ENCODE results near the gene ZMYND12. TPM values are rescaled to one million over a fixed set of nuclear protein-coding genes. Genes with fewer than 3 reads are reported as not detected.

The ZMYND12 gene
- polyA plus RNA-seq, 4 donors: 1.0 to 5.1 (median 3.6) TPM

DNA sequence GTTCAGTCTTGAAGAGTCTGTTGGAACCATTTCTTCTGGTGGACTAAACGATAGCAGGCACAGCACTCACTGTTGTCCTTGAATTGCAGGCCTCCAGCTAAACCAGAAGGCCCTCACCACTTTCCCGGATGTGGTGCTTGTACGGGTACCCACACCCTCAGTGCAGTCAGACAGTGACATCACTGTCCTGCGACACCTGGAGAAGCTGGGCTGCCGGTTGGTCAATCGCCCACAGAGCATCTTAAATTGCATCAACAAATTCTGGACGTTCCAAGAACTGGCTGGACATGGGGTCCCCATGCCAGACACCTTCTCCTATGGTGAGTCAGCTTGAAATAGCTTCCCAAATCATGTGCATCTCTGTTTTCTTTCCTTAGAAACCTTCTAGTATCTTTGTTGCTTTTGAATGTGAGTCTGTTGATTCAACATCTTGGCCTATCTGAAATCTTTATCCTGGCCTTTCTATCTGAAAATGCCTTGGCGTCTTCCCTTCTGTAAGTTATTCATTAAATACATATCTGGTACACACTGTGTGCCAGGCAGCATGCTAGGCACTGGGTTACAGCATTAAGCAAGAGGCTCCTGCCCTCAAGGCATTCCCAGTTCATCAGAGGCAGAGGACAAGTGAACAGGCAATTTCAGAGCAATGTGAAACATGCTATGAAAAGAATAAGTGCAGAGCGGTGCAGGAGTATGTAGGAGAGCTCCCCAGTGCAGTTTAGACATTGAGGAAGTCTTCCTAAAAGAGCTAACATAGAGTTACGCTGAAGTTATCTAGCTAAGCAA is 56.3 kb downstream of the ZMYND12 start:
- DNase-seq (ENCODE audit: low read depth in 4 of 4, low spot score in 3 of 4): no peak

DNA sequence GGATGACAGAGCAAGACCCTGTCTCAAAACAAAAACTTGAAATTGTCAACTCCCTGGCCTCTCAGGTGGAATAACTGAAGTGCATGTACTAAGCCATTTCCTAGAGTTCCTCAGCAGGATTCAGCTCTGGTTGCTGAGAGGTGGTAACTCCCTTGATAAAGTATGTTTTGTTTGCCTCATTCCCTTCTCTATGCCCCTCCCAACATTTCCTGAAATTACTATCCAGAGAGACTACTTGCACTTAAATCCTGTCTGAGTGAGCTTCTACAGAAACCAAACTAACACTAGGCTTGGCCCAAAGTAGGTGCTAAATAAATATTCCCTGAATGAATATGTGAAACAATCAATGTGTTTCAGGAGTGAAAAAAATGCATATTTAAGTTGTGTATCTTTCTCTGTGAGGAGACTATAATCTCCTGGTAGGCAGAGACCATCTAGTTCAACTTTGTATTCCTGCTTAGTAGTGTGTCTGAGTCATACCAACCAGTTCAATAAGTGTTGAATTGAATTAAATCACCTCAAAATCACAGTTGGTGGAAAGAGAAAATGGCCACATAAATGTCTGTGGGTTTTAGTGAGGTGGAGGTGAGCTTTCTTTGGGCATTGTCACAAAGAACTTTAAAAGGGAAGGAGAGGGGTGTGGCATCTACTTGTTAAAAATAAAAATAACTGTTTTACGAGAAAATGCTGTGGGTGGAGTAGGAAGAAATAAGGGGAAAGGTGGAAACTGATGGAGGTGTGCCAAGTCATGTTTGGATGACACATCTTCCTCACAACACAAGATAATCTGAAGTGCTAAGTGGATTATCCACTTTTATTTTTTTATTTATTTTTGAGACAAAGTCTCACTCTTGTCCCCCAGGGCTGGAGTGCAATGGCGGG is 62.6 kb downstream of the ZMYND12 start:
- DNase-seq (ENCODE audit: low read depth in 4 of 4, low spot score in 3 of 4): no peak

DNA sequence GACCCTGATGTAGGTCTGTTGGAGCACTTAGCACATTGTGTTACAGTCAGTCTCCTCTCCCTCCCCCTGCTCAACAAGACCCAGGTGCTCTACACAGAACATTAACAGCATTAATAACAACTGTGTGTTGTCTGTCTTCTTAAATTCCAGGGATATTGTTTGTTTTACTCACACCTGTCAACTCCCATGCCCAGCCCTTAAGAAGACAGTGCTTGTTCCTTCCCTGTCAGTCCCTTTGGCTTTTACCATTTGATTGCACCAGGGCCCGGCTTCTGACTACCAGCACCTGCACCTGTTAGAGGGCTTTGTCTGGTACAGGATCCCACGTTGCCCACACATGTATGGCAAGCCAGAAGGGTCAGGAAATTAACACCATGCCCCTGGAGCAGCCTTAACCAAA is 63.6 kb downstream of the ZMYND12 start:
- no peak for DNase-seq (ENCODE audit: low read depth in 4 of 4, low spot score in 3 of 4)

DNA sequence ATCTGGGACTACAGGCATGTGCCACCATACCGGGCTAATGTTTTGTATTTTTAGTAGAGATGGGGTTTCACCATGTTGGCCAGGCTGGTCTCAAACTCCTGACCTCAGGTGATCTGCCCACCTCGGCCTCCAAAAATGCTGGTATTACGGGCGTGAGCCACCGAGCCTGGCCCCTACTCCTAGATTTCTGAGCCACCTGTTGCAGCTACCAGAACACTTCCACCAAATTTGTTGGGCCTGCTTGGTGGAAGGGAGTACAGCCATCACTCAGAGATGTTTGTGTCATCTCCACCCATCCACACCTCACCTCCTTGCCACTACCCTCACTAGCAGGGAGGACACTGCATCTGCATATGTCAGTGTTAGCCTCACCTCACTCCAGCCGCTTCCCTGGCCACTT is 69.8 kb downstream of the ZMYND12 start:
- no peak for DNase-seq (ENCODE audit: low read depth in 4 of 4, low spot score in 3 of 4)

DNA sequence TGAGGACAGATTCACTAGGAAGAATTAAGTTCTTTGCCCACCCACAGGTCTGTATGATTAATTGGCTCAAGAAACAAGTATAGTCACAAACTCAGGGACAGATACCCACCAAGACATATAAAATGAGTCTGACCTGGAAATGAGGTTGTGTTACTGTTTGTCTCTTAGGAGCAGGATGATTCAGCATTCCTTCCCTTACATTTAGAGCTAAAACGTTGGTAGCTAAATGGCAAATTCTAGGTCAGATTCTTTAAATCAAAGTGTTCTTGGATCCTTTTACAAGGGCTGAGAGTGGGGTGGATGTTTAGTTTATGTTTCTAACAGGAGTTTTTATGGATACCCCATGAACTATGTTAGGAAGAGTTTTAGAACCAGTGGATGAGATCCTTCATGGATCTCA is 70.5 kb downstream of the ZMYND12 start:
- no peak for DNase-seq (ENCODE audit: low read depth in 4 of 4, low spot score in 3 of 4)

DNA sequence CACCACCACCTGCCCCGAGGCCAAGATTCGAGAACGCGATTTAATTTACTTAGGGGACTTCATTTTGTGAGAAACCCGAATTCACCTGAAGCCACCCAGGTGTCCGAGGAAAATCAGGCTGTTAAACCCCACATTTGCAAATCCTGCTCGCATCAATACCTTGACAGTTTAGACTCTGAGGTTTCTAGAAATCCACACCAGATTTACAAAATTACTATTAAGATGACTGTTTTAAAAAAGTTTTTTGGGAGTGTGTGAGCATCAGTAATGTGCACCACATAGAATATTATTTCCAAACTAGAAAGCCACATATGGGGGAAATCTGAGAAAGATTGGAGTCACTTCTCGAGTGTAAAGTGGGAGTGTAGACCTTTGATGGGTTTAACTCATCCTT is 74.5 kb downstream of the ZMYND12 start:
- no peak for DNase-seq (ENCODE audit: low read depth in 4 of 4, low spot score in 3 of 4)

DNA sequence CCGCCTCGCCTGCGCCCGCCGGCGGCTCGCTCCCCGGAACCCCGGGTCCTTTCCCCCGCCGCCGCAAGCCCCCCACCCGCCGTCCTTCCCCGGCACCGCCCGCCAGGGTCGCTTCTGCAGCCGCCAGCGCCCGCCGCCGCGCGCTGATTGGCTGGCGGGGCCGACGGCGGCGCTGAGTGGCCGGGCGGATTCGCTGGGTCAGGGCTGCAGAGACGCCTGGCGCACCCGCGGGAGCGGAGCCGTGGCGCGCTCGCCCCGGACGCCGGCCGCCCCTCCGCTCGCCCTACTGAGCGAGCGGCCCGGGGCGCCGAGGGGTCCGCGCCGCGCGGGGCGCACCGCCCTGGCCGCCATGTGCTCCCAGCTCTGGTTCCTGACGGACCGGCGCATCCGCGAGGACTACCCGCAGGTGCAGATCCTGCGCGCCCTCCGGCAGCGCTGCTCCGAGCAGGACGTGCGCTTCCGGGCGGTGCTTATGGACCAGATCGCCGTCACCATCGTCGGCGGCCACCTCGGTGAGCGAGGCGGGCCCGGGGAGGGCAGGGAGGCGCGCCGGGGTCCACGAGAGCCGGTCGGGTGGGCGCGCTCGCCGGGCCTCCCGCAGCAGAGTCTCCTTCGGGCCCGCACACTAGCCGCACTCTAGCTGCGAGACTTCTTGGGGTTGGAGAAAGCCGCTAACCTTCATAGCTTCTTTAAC is 75.1 kb downstream of the ZMYND12 start, which contains the start of gene RIMKLA:
TSS of gene RIMKLA (plus strand) at position 207 of the 694 bp plus-strand sequence. CDS start at position 350, 143 bp downstream.
- peak in 1 of 4 donors; percentile 39 for DNase-seq (ENCODE audit: low read depth in 4 of 4, low spot score in 3 of 4)

Other genes starting within 250 kb of the ZMYND12 start
- gene FOXJ3, start 120.8 kb downstream of the ZMYND12 start, polyA plus RNA-seq (ENCODE audit: insufficient read length in 4 of 4): 10 to 100 TPM; 42.4 to 48.5 (median 44.8) TPM
- gene RIMKLA, start 75.2 kb downstream of the ZMYND12 start, polyA plus RNA-seq (ENCODE audit: insufficient read length in 4 of 4): under 1 TPM; 0.59 to 0.70 (median 0.64) TPM
- 10 to 100 TPM; 50.1 to 97.3 (median 86.7) TPM for gene PPCS, start 521 bp upstream of the ZMYND12 start, polyA plus RNA-seq (ENCODE audit: insufficient read length in 4 of 4)
- gene CCDC30, start 7.3 kb upstream of the ZMYND12 start, polyA plus RNA-seq (ENCODE audit: insufficient read length in 4 of 4): 10 to 100 TPM in 3 of 4 donors, 1 to 10 TPM in 1; 5.8 to 22.0 (median 17.8) TPM
- gene PPIH, start 202.4 kb upstream of the ZMYND12 start, polyA plus RNA-seq (ENCODE audit: insufficient read length in 4 of 4): 10 to 100 TPM; 45.2 to 57.3 (median 55.3) TPM
- gene YBX1, start 226.4 kb upstream of the ZMYND12 start, polyA plus RNA-seq (ENCODE audit: insufficient read length in 4 of 4): 100 to 1,000 TPM; 471 to 693 (median 629) TPM

Measured in left renal pelvis (tissue), 4 donors.